HG03460 (cell line): Measurements from ENCODE around the gene GPR156.

Experiments
- ATAC-seq: cut with Tn5 transposase; IDR thresholded peaks from one replicate; pipeline ENCODE4 v1.9.1; 2021; ENCODE audit not compliant: unreplicated experiment

Gene GPR156

DNA sequence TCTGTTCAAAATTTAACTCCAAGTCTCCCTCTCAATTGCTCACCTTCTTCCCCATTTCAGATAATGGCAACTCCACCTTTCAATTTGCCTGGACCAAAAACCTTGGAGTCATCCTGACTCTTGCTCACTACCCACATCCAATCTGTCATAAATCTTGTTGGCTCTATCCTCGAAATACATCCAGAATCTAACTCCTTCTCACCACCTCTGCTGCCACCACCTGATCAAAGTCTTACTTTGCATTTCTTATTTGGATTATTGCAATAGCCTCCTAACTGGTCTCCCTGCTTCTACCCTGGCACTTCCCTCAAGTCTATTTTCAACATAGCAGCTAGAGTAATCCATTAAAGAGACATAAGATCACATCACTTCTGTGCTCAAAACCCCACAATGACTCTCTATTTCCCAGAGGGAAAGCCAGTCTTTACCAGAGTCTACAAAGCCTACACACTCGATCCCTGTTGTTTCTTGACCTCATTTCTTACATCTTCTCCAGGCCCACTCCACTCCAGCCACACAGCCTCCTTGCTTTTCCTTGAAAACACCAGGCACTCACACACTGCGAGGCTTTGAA, 86.6 kb downstream of the GPR156 start:
- no peak for ATAC-seq

DNA sequence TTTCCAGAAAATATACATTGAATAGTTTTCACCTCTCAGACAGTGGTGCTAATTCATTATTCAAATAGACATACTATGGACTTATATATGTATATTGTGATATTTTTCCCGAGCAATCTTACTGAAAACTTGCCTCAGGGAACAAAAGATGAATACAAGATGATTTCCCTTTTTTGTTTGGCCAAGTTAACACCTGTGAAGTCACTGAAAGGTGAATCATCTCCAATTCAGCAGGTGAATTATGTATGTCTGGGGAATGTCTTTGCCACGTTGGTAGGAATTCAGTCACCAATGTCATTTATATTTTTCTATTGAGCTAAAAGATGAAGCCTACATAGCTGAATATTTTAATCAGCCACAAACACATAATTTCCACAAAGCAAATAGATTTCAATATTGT, 88.2 kb downstream of the GPR156 start:
- no peak for ATAC-seq

DNA sequence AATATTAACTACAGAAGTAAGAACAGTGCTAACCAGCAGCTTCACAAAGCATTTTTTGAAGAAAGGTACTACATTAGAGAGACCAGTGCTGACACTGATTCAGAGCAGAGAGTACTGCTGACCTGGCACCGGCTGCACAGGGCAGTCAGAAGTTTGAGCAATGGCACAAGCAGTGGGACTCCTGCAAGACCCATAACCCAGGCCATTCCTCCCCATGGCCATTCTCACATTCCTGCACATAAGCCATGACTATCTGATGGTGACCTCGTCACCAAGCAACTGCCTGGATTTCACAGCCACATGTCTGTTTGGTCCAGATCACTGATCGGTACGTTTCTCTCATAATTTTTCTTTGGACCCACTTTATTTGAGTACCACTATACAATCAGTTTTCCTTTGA, 88.7 kb downstream of the GPR156 start:
- no peak for ATAC-seq

DNA sequence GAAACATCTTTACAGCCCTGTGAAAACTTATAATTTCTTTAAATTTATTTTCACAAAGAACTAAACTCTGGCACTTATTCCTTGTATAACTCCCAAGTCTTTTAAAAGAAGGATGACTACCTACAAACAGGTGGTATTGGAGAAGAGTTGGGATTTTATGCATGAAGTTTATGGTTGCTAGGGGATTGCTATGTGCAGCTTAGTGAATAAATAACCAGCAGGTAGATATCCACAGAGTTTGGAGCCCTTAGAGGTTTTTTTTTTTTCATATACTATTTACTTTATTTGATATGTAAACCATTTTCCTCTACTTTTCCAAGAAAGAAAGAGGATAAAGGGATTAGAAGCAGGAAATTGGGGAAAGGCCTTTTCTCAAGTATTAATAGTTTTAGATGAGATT, 91.5 kb downstream of the GPR156 start:
- ATAC-seq: no peak

DNA sequence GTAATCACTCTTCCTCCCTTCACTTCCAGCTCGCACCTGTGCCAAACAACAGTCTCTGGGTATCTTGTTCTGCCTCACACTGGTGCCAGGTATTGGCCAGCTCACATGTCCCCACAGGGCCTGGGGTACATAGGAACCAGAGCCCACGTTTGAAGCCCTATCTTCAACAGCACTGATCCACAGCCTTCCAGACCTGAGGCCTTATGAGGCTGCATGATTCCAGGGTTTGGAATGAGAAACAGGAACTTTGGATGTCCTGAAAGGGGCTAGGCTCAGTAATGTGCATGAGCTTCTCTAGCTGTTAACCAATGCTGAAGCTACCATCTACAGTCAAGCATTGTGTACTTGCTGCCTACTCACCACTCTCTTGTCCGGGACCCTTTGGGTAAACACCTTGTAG, 92.4 kb downstream of the GPR156 start:
- ATAC-seq: no peak

DNA sequence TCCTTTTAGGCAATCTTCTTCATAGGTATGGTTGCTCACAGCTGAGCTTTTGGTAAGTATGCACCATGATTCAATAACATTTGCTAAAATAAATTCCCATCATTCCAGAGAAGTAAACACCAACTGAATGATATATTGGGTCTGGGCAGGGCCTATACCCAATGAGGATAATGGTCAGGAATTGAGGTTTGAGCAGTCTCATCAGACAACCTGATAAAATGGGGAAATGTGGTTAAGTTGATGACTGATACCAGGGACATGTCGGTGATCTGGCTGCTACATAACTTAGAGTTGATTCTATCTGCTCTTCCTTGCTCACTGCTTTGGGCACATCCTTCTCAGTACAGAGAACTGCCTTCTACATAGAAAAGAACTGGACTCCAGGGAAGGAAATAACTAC, 92.9 kb downstream of the GPR156 start:
- no peak for ATAC-seq

DNA sequence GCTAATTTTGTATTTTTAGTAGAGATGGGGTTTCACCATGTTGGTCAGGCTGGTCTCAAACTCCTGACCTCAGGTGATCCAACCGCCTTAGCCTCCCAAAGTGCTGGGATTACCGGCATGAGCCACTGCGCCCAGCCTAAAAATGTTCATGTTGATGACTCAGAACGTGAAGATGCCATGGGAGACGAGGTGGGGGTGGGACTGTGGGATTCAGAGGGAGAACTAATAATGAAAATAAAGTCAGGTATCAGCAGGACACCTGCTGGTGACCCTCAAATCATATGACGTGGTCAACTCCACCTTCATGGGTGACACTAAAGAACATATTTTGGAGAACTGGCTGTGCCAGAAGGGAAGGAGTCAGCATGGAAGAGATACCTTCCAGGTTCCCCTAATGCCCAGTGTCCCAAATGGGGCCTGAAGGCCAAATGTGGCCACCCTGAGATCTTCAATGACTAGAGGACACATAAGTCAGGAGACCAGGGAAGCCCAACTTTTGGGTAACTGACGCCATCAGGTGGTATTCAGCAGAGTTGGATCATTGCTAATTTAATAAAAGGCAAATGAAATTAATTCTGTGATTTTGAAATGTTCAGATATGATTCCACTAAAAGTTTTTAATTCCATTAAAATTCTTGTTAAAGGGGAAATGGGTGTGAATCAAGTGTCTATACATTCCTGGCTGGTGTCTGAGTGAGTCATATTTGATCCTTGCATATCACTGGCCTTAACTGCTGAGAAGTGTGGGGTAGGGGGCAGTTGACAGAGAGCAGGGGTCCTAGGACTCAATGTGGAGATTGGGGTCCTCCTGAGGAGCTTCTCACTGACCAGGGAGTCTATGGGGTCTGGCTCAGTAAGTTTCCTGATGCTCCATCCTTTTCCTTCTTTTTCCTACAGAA, 102.2 kb downstream of the GPR156 start:
- ATAC-seq: no peak

DNA sequence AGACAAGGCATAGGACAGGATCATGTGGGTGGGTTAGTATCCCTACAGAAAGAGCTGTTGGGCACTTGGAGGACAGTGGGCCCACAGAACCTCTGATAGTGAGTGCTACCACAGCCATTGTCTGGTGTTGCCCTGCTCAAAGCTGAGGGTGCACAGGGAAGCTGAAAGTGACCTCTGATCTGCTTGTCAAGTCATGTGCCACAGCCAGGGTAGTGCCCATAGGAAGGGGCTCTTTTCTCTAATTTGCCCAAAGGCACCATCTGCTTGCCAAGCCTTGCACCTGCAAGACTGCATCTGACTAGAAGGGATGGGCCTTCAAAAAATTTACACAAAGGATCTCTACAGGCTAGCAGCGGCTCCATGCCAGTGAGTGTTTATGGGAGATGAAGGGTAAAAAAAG, 103.4 kb downstream of the GPR156 start:
- ATAC-seq: no peak

DNA sequence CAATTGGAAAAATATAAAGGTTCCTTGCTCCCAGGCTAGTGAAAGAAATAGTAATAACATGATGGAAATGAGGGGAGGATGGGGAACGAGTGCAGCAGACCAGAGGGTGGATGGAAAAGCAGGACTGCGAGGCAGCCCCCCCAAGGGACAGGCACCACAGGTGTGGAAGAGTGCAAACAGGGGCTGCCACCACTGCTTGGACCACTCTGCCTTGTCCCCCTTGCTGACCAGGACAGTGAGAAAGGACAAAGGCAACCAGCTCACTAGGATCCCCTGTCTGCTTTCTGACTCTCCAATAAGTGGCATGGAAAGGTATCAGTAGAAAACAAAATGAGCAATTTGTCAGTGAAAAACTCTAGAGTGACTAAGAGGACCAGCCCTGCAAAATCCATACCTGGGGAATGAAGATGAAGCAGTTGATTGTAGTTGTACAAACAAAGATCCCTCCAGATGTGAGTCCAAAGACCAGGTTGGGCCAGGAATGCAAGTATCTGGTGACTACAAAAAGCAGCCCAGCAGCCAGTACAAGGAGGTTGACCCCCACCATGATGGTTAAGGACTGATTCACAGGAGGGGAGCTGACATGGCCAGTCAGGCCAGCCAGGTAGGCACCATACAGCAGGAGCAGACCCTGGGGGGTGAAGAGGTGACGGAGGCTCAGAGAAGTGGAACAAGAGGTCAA, 104.2 kb downstream of the GPR156 start:
- ATAC-seq: no peak

DNA sequence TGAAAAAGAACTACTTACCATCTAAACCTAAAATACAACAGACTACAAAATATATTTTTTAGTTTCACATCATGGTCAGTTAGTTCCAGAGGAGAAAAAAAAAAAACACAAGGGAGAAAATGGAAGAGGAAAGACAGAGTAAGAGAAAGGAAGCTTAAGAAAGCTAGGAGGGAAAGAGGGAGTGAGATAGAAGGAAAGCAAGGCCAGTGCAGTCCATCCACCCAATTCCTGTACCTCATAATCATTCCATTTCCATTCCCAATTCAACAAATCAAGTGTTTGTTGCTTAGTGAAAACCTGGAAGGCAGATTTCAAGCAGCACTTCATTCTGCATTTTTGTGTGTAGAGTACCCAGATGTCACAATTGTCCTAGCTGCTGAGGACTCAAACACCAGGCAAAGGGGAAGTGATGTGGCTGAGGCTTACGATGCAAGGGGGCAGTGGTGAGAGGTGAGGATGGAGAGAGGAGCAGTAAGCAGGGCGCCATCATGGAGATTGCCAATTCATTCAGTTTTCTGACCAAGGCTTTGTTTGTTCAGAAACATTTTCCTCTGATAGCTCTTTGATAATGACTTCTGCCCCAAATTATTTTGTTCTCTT, 107.2 kb downstream of the GPR156 start:
- ATAC-seq: no peak

DNA sequence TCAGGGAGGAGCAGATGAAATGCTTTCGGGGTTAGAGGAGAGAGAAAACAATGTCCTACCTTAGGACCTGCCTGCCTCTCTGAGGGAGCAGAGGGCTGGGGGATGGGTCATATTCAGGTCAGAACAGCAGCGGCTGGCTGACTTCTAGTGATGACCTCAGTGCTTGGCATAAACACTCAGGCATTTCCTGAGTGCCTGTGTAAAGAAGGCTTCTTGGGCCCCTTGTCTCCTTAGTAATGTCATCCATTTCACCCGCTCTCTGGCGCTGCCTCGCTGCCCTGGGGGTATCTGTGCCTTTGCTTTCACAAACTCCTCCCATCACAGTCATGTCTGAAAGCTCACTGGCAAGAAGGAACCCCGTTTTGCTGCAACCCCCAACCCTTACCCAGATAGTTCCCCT, 107.9 kb downstream of the GPR156 start:
- no peak for ATAC-seq

DNA sequence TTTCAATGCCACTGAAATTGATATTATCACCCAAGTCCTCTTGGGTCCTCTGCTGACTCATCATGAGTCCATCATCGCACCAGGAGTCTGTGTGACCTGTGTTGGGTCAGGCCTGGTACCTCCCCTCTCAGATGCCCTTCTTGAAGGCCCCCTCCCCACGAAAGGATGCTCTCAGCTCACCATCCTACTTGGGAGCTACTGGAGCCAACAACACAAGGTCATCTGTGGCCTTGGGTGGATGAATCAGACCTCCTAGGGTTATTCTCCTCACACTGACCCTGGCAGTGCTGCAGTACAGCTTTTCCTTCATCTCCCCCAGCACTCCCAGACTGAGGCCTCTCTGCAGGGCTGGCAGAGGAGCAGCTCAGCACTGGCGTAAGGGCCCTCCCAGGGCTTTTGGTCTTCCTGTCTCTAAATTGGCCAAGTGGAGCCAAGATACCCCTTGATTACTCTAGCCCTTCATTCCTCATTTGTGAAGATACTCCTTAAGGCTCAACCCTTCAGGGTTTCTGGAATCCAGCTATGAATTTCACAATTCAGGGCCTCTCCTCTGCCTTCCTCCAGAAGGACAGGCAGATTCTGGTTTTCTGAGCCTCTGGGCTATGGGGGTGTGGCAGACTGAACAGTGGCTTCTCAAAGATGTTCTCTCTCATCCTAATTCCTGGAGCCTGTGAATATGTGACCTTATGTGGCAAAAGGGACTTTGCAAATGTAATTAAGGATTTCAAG, 110.0 kb downstream of the GPR156 start:
- ATAC-seq: no peak

DNA sequence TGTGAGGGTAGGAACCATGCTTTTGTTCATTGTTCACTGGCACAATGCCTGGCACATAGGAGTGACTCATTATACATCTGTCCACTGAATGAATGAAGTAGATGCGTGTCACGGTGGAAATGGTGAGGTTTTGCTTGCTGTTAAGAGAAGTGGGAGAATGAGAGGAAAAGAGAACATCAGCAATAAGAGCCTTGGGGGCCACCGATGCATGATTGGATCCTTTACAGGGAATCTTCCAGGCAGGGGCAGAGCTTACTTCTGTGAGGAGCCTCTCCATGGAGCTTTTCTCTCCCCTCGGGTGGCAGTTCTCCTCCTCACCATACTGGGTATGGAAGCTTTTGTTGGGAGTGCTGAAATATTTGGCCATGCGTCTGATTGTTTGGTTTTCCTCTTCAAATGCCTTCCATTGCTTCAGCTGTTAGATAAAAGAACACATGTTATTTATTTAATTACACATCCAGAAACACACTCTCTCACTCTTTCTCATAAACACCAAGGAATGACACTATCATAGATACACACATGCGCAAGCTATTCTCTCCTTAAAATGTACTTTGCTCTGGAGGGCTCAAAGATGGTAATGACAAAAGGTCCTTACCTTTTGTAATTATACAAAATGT, 111.9 kb downstream of the GPR156 start:
- ATAC-seq: no peak

DNA sequence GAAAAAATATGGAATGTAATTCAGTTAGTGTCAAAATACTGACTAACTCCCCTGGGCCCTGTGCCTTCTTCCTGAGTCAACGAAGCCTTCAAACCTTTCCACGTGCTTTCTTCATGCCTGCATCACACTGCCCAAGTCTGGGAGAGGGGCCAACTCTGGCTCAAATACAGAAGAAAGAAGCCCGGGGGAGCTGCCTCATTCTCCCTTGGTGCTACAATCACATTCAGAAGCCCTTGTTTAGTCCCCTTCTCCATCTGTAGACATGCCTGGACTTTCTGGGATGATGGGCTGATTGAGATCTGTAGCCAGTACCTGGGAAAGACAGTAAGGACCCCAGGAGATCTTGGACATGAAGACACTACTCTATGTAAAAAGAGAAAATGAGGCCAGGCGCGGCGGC, 113.0 kb downstream of the GPR156 start:
- ATAC-seq: no peak

DNA sequence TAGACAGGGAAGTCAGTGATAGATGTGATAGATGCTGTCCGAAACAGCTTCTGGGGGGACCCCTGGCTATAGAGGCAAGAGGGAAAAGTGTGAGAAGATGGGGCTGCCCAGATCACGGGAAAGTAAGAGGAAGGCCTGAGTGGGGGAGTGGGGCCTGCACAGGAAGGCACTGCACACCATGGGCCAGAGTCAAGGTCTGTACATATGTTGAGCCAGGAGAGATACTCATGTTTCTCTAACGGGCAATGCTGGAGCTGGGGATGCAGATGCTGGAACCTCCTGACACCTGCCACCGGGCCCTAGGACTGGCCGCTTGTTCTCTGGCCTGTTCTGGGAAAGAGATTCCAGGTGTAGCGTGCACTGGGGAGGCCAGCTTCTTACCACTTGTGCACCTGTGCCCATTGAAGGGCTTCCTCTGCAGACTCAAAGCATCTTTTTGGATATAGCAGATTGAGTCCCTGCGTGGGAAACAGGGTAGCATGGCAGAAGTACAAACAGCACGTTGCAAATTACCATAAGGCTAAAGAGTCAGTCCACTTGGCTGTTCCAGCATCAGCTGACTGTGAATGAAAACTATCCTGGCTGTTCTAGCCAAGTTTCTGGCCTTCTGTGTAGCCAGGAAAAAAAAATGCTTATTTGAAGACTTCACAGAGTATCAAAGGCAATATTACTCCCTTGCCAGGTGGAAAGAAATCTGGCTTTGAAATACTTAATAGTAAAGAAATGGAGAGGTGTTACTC, 113.7 kb downstream of the GPR156 start:
- ATAC-seq: no peak

DNA sequence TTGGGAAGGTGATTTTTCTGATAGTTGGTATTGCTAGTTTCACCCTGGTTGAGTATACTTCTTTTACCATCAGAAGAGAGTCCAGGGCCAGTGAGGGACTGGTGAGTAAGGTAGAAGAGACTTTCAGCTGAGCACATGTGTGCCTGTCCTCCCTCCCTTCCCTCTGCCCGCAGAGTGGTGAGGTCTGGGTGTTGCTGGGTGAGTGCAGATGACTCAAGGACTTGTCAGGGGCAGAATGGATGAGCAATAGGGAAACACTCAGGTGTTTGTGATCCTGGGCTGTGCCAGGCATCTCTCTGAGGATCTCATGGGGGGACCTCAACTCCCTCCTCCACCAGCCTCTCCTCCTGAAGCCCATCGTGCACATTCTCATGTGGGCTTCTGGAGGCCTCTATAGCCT, 114.8 kb downstream of the GPR156 start:
- no peak for ATAC-seq

DNA sequence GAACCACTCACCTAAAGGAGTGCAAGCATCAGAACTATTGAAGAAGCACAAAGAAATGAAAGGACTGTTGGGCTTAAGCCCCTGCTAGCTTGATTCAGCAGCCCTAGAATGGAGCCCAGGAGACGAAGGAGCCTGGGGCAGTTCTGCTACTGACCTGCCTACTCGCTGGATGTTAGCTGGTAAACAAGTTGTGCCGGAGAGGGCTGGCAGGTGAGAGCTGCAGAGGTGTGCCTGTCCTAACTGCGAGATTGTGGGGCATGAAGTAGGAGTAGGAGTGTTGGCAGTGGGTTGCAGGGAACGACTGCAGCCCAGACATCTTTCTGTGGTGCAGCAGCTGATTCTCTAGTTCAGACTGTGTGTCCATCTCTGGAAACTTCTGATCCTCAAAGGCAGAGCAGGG, 115.6 kb downstream of the GPR156 start:
- no peak for ATAC-seq

DNA sequence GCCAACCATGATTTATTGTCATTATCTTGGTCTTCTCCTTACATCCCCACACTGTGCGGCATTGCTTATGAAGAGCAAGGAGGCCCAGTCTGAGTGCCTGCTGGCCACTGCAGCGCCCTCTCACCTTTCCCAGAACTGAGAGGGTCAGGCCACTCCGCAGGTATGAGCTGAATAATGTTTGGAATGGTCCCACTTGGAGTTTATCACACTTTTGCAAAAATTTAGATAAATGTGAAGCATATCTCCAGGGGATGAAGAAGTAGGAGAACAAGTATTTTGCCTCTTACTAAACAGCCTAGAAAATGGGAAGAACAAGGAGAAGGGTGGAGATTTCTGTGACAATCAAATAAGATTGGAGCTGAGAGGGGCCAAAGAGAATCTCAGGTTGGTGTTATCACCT, 116.4 kb downstream of the GPR156 start:
- no peak for ATAC-seq

DNA sequence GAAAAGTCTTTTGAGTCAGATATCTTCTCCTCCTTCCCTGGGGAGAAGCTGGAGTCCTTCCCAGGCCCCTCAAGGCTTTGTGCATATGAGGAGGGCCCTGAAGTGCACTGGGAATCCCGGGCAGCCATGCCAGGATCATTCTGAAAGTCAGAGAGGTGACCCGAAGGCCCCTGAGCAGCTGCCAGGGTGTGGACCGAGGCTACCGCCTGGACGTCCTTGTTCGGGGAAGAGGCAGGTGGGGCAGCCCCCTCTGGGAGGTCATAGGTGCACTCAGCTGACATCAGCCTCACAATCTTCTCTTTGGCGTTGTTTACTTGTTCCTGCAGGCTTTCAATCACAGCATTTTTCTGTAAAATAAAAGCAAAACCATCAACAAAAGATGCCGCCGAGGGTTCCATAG, 117.0 kb downstream of the GPR156 start:
- no peak for ATAC-seq

DNA sequence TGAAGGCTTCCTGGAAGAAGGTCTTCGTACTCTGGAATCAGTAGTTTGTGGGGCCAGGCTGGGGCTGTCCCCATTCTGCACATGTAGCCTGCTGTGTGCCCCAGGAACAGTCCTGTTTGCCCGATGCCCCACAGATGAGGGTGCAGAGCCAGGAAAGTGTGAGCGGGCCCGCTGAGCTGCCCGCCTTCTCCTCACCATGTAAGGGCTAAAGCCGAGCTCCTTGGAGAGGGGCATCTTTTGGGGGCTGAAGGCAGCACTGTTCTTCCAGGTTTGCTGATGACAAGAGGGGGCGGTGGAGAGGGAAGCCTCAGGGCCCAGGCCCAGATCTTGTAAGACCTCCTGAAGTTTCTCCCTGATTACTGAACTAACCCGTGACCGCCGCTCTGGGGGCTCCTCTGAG, 117.5 kb downstream of the GPR156 start:
- ATAC-seq: no peak
